LNCaP clone FGC (cell line): Measurements from ENCODE around the gene MICAL2.

ENCODE experiments used
- DNase-seq: peaks from one replicate; pipeline ENCODE4 v3.0.0-alpha.2; 2011; ENCODE audit warnings: low read depth
- H3K4me3 ChIP-seq: 2 replicates; pipeline ENCODE4 v1.5.1; 2011; ENCODE audit warnings: mild to moderate bottlenecking, low read depth, low read length, control low read depth
- CTCF ChIP-seq: IDR thresholded peaks from 2 replicates; pipeline ENCODE4 v1.5.1; 2012; ENCODE audit warnings: mild to moderate bottlenecking; ENCODE audit not compliant: control insufficient read depth, insufficient read depth; ENCODE audit errors: extremely low read depth

MICAL2 gene

GRCh38 chr11:12188548-12189317 lies 78.3 kb downstream of the MICAL2 start:
- no peak for DNase-seq
- no peak for TF ChIP-seq CTCF
- H3K4me3 ChIP-seq: no peak overlapping the region

- DNase-seq: no peak
- H3K4me3 ChIP-seq: no peak overlapping the region
- TF ChIP-seq CTCF: no peak
Observed at GRCh38 chr11:12189543-12190235, 79.3 kb downstream of the MICAL2 start.

- DNase-seq: no peak
- H3K4me3 ChIP-seq: no peak overlapping the region
- no peak for TF ChIP-seq CTCF
Observed at GRCh38 chr11:12190511-12190910, 80.1 kb downstream of the MICAL2 start.

GRCh38 chr11:12192794-12193514 lies 82.6 kb downstream of the MICAL2 start:
- TF ChIP-seq CTCF: no peak
- H3K4me3 ChIP-seq: no peak overlapping the region
- DNase-seq: no peak

- no peak for DNase-seq
- no peak overlapping the region for H3K4me3 ChIP-seq
- no peak for TF ChIP-seq CTCF
Observed at GRCh38 chr11:12193515-12194336, 83.3 kb downstream of the MICAL2 start.

GRCh38 chr11:12195768-12196167 lies 85.4 kb downstream of the MICAL2 start:
- no peak for TF ChIP-seq CTCF
- DNase-seq: no peak
- no peak overlapping the region for H3K4me3 ChIP-seq
